ENCODE measurements around the gene CFLAR. TPM values are rescaled to one million over a fixed set of nuclear protein-coding genes. Genes with fewer than 3 reads are reported as not detected.

CFLAR gene
- total RNA-seq, 1 experiment from 2014 or later: 7.6 TPM

- H3K4me1 ChIP-seq (ENCODE audit: insufficient read depth, low read length): no peaks in the 10 kb centered on the region
- no peak overlapping the region for H2BK20ac ChIP-seq (ENCODE audit: low read depth, low read length, poor library complexity, severe bottlenecking)
- DNase-seq: no peak
- H3K79me1 ChIP-seq (ENCODE audit: insufficient read depth, low read depth, low read length, poor library complexity, severe bottlenecking): no peaks in the 10 kb centered on the region
- no peak overlapping the region for H3K23ac ChIP-seq (ENCODE audit: insufficient read length, low read depth, low read length)
- H3K4me2 ChIP-seq (ENCODE audit: insufficient read depth, insufficient read length, low read length): no peak overlapping the region
- H3T11ph ChIP-seq (ENCODE audit: low read length): no peak overlapping the region
- H4K91ac ChIP-seq (ENCODE audit: insufficient read length, low read depth, low read length): no peak overlapping the region
- no peak overlapping the region for H2BK15ac ChIP-seq (ENCODE audit: low read depth, low read length)
- no peaks in the 10 kb centered on the region for H3K79me2 ChIP-seq (ENCODE audit: insufficient read depth, low read length)
- H3K18ac ChIP-seq (ENCODE audit: insufficient read length, low read depth, low read length): no peak overlapping the region
- Mint-ChIP-seq H3K27ac (no peak overlapping the region), H3K27me3 (ENCODE audit: low read depth) (no peaks in the 10 kb centered on the region), H3K4me3 (no peak overlapping the region), H3K4me1 (peaks cover 6 to 9% of the 10 kb centered on the region in 2 experiments), H3K36me3 (ENCODE audit: insufficient read depth in 1 of 3, low read depth in 3 of 3) (no peaks in the 10 kb centered on the region), H3K9me3 (no peaks in the 10 kb centered on the region)
- H2BK120ac ChIP-seq (ENCODE audit: low read depth, low read length, poor library complexity, severe bottlenecking): no peak overlapping the region
- no peaks in the 10 kb centered on the region for H3K23me2 ChIP-seq (ENCODE audit: insufficient read length, low read depth, low read length, poor library complexity, severe bottlenecking)
- H3K56ac ChIP-seq (ENCODE audit: insufficient read length, low read depth, low read length): no peak overlapping the region
- H3K9me3 ChIP-seq (ENCODE audit: control insufficient read depth, low read depth, low read length): no peaks in the 10 kb centered on the region
- no peak overlapping the region for H3K14ac ChIP-seq (ENCODE audit: insufficient read depth, low read length)
- H3K27me3 ChIP-seq (ENCODE audit: insufficient read depth, low read length): no peaks in the 10 kb centered on the region
- H2BK5ac ChIP-seq (ENCODE audit: insufficient read length, low read length): no peak overlapping the region
- TF ChIP-seq, protein P1, sequence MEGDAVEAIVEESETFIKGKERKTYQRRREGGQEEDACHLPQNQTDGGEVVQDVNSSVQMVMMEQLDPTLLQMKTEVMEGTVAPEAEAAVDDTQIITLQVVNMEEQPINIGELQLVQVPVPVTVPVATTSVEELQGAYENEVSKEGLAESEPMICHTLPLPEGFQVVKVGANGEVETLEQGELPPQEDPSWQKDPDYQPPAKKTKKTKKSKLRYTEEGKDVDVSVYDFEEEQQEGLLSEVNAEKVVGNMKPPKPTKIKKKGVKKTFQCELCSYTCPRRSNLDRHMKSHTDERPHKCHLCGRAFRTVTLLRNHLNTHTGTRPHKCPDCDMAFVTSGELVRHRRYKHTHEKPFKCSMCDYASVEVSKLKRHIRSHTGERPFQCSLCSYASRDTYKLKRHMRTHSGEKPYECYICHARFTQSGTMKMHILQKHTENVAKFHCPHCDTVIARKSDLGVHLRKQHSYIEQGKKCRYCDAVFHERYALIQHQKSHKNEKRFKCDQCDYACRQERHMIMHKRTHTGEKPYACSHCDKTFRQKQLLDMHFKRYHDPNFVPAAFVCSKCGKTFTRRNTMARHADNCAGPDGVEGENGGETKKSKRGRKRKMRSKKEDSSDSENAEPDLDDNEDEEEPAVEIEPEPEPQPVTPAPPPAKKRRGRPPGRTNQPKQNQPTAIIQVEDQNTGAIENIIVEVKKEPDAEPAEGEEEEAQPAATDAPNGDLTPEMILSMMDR (conservative IDR thresholded peaks at IDR 0.05): no peak
- H3K4ac ChIP-seq (ENCODE audit: low read depth, low read length): no peak overlapping the region
- H4K20me1 ChIP-seq (ENCODE audit: control insufficient read depth, insufficient read depth, insufficient read length): no peaks in the 10 kb centered on the region
- H4K5ac ChIP-seq (ENCODE audit: insufficient read length, low read depth, low read length): no peak overlapping the region
- H2AFZ ChIP-seq (ENCODE audit: low read length): no peak overlapping the region
- no peak overlapping the region for H3K27ac ChIP-seq (ENCODE audit: insufficient read length, low read depth, low read length)
- WGBS (ENCODE audit: extremely low coverage, insufficient read length, low lambda C conversion rate): no CpG with 5 or more reads among the region's 12 CpGs
- H3K9ac ChIP-seq (ENCODE audit: extremely low read depth, insufficient read length, low read length): no peak overlapping the region
- no peak overlapping the region for H2BK12ac ChIP-seq (ENCODE audit: insufficient read length, low read depth, low read length)
- H4K8ac ChIP-seq (replicated peaks; ENCODE audit: insufficient read length, low read depth, low read length): no peak overlapping the region
- H2AK5ac ChIP-seq (ENCODE audit: insufficient read length, low read length): no peak overlapping the region
These were observed 92.7 kb downstream of the CFLAR start for GRCh38 chr2:201208563-201209252.

Measured in H9 (cell line).